Cerebellar nuclear complex (tissue), 1 donor: Measurements from ENCODE around the gene PDIA4.
"Not testable (repeated sequence)": the region's sequence is repeated elsewhere in the genome, so short reads cannot be mapped to it uniquely, and the experiment has no call there.

Experiments used
- DNase-seq, 2 experiments: peaks; one replicate each; lab custom pipeline; 2025; lab: John Stamatoyannopoulos, UW

The PDIA4 gene

DNA sequence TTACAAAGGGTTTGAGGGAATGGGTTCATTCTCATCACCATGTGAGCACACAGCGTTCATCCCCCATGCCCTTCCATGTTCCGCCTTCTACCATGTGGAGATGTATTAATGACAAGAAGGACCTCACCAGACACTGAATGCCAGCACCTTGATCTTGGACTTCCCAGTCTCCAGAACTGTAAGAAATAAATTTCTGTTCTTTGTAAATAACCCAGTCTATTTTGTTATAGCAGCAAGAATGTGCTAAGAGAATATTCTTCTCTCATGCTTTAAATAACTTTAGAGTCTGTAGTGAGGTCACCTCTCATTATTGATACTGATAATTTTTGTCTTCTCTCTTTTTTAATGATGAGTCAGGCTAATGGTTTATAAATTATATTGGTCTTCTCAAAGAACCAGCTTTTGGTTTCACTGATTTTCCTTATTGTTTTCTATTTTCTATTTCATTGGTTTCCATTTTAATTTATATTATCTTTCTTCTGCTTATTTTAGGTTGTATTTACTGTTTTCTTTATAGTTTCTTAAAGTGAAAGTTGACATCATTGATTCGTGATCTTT, 3.1 kb upstream of the PDIA4 start:
- DNase-seq, result no peak

DNA sequence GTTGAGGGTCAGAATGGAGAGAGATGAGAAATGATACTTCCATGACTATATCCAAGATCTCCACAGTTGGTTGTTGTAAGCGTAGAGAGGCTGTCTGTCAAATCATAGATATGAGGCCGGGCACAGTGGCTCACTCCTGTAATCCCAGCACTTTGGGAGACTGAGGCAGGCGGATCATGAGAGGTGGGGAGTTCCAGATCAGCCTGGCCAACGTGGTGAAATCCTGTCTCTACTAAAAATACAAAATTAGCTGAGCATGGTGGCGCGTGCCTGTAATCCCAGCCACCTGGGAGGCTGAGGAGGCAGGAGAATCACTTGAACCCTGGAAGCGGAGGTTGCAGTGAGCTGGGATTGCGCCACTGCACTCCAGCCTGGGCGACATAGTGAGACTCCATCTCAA, 2.1 kb upstream of the PDIA4 start:
- DNase-seq, result not testable (repeated sequence)

DNA sequence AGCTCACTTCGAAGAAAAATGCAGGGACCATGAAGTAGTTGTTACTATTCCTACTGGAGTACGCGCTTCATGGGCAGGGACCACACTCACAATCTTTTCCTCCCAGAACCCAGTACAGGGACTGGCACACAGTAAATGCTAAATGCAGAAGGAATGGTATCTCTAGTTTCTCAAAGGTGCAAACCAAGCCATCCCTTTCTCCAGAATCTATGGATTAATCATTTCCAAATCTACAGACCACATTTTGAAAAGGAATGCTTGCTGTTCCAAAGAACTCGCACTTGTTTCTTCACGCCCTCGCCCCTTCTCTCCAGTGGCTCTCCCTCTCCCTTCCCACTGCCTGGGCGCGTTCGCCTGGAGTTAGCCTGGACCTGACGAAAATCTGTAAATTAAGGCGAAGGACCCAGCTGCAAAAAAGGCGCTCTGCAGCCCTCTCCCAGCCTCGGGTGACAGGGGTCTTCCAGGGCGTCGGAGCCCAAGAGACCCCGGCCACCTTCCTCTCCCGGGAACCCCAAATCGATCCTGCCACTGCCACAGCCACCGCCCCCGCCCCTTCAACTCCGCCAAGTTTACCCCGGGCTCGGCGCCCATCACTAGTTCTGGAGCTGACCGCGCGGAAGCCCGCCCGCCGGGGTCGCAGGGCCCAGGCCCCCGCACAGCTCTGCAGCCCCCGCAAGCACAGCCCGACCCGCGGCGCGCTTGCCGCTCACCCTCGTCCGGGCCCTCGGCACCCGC, 527 bp downstream of the PDIA4 start:
- DNase-seq, result no peak

DNA sequence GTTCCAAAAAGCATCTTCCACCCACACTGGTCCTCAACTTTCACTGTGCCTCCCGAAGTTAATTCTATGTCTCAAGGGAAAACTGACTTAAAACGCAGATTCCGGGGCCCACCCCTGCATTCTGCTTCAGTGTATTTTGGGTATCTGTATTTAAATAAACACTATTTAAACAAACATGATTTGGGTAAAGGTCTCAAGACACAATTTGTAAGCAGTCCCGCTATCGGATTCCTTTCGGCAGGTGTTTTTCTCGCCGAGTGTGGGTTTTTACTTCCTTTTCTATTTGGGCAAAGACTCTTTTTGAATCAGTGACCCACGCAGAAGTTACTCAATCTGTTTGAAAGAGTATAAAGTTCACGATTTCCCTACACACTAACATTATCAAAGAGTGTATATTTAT, 1.2 kb downstream of the PDIA4 start:
- no peak for DNase-seq

DNA sequence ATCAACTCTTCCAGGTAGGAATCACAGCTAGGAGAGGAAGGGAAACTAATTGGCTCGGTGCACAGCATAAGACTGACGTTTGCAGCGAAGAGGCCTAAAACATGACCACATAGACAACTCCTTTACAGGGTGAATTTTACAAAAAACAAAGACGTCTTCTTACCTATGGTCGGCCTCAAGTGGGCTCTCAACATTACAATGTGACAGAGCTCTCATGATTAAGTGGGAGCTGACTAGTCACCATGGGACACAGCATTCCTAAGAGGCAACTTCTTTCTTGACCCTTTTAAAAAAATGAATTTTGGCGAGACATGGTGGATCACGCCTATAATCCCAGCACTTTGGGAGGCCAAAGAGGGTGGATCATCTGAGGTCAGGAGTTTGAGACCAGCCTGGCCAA, 4.6 kb downstream of the PDIA4 start:
- DNase-seq, result no peak

DNA sequence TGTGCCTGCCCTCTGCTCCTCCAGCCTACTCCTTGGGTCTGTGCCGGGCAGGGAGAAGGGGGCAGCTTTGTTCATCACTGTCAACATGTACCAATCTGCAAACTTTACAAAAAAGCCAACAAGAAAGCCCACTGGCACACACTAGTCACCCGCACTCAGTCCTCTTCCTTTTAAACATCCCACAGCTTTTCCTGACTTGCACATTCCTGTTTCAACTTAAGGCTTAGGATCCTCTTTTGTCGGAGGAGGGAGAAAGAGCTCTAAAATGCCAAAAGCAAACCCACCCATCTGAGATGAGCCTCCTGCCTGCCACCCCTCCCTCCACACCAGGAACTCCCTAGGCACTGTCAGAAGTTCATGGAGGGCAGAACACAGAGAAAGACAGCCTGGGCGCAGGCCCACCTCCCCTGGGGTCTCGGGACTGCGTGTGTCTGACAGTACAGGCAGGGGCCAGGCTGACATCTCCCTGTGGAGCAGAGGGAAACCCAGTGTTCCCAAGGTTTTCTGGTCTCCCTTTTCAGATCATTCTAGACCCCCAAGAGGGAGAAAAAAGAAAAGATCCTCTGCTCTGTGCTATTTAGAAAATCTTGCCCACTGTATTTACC, 5.4 kb downstream of the PDIA4 start:
- DNase-seq, result no peak

DNA sequence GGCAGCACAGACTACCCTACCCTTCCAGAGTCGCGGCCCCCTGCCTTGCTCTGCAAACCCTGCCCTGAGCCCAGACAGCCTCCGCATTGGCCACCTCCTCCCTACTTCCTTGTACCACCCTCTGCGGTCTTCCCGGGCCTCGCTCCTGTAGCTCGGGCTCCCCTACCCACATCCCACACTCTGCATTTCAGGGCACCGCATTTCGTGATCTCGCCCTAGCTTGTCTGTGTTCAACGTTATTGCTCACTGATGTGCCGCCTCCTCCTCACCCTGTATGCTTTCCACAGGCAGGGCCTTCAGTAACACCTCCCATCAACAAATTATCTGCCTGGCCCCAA, 6.6 kb downstream of the PDIA4 start:
- DNase-seq, result no peak

DNA sequence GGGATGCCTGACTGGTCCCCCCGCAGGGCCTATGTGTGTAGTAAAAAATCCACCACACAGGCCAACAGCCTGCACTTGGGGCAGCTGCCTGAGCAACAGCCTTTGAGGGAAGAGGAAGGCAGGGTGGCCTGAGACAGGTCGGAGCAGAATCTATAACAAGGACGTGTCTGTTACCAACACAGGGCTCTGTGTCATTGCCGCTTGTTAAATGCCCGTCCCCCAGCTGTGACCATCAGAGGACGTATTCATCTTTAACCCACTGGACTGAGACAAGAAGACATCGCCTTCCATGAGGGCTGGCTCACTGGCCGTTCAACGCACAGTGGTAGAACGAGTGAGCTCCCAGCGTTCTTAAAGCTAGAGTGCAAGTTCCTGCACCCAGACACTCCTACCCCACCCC, 7.8 kb downstream of the PDIA4 start:
- no peak for DNase-seq

DNA sequence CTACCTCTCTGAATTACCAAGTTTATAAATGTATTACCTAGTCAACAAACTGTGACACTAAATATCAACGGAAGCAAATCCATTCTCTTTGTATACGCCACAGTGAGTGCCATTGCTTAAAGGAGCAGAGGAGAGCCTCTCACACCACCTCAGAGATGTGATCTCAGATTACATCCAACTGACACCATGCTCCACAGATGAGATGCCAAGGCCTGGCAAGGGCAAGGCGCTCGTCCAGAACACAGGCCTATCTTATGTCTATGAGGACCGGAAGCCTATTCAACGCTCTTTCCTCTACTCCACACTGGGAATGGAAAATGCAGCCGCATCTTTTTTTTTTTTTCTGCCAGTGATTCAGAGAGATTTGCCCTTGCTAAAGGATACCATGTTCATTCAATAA, 11.4 kb downstream of the PDIA4 start:
- DNase-seq, result no peak

DNA sequence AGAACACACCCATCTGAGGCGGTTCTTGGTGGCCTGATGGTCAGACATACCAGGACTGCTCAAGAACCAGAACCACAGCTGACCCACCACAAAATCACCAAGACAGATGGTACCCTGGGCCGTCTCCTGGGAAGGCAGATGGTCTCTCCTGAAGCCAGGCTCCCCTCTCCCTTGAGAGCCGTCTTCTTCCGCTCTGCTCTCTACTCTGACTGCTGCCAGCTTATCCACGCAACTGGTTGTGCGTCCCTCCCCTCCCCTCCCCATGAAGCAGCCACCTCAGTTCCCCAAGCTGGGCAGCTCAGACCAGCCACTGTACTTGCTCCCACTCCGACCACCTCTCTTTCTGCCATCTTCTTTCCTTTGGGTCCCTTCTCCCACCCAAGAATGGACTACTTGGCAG, 14.0 kb downstream of the PDIA4 start:
- no peak for DNase-seq

DNA sequence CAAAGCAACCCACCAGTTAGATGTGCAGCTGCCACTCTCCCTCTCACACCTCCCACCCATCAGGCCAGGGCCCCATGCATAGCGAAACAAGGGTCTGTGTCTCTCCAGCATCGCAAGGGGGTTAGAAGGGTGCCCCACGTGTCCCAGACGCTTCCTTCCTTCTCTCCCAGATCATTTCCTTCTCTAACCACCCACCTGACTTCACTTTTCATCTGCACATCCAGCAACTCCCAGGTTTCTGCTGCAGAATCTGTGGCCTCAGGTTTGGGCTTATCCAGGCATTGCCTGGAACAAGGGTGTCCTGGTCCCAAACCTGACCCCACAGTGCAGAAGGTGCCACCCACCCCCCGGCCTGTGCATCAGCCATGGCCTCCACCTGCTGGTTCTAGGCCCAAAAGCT, 14.4 kb downstream of the PDIA4 start:
- no peak for DNase-seq

DNA sequence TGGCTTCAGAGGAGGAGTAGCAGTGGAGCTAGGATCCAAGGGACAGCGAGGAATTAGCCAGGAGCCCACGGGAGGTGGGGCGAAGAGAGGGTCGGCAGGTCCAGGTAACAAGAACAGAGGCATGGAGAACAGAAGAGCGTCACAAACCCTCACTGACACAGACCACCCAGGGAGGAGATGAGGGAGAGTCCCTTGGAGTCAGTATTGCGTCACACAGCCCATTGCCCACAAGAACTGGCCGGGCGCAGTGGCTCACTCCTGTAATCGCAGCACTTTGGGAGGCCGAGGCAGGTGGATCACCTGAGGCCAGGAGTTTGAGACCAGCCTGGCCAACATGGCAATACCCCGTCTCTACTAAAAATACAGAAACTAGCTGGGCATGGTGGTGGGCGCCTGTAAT, 15.6 kb downstream of the PDIA4 start:
- DNase-seq, result not testable (repeated sequence)

DNA sequence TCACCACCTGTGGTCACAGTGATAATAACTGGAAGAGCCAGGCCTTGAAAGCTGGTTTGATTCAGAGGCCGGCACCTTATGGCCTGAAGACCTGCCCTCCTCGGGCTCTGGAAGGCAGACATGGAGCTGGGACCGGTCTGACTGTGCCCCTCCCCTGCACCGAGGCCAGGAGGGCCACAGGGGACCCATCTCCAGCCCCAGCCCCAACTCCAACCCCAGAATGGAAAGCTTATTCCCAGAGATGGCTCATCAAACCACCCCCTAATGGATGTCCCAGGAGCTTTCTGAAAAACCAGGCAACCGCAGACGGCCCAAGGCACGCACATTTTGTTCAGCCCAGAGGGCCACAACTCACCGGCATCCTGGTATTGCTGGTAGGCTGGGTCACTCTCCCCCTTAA, 16.8 kb downstream of the PDIA4 start:
- DNase-seq, result no peak

DNA sequence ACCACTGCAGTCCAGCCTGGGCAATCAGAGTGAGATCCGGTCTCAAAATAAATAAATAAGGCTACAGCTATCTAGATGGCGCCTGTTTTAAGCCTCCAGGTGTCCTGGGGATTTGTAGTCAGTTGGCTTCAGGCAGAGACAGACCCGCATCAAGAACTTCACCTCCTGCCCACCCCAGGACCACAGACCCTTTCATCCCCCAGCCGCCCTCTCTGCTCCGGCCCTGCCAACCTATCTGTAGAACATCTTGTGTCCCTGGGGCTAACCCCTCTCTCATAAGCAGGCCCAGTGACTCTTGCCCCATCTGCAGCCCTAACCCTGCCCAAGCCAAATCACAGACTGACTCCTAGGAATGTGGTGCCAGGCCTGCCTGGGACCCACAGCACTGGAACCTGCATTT, 17.9 kb downstream of the PDIA4 start:
- DNase-seq, result no peak

DNA sequence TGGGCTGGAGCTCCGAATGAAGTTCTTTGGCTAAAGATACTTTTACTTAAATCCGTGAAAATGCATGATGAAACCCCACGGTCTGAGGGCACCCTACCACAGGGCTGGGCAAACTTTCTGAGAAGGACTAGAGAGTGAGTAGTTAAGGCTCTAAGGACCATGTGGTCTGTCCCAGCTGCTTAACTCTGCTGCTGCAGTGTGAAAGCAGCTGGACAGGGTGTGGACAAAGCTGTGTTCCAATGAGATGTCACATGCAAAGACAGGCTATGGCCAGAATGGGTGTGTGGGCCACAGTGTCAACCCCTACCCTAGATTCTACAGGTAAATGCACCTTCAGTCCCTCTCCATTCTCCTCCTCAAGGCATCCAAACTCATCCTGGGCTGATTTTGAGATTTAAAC, 18.8 kb downstream of the PDIA4 start:
- DNase-seq, result no peak

DNA sequence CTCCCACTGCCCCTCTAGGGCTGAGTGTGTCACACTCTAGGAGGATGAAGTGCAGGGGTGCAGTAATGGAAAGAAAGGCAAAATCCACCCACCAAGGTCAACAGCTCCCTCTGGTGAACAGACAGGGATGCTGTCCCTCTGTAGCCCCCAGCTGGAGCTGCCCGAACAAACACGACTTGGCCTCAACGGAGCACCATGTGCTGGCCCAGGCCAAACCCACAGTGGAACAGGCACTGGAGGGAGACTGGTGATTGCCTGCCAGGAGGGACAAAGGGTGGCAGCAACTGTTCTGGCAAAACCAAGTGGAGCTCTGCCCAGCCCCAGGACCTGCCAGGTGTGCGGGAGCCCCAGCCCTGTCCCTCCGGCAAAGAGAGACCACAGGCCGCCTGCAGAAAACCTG, 20.7 kb downstream of the PDIA4 start:
- no peak for DNase-seq

DNA sequence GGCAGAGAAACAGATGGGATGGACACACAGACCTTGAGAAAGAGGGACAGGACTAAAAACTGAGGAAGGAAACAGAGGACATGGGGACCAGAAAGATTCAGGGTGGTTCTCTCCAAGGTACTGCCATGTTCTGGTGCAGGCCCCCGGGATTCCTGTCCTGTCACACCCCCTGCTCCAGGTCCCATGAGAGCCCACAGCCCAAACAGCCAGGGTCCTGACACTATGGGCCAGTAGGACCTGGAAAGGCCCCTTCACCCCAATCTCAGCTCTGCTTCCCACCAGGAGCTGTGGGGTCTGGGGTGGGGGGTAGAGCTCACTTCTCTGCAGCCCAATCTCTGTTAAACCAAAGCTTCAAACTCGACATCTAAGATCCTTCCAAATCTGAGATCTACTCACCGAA, 21.2 kb downstream of the PDIA4 start:
- no peak for DNase-seq

DNA sequence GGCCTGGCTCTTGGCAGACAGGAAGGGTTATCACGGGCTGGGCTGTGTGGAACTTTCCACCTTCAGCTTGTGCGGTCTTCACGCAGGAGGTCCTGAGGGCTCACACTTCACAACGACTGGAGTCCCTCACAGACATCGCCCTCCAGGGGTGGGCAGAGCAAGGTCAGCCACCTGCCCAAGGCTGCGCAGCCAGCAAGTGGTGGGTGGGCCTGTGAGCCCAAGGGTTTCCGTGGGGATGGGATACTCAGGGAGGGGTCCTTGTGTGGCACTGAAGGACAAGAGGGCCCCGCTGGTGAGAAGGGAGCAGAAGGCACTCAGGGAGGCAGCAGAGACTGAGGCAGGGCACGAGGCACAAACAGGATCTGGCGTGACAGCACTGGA, 22.0 kb downstream of the PDIA4 start:
- no peak for DNase-seq

DNA sequence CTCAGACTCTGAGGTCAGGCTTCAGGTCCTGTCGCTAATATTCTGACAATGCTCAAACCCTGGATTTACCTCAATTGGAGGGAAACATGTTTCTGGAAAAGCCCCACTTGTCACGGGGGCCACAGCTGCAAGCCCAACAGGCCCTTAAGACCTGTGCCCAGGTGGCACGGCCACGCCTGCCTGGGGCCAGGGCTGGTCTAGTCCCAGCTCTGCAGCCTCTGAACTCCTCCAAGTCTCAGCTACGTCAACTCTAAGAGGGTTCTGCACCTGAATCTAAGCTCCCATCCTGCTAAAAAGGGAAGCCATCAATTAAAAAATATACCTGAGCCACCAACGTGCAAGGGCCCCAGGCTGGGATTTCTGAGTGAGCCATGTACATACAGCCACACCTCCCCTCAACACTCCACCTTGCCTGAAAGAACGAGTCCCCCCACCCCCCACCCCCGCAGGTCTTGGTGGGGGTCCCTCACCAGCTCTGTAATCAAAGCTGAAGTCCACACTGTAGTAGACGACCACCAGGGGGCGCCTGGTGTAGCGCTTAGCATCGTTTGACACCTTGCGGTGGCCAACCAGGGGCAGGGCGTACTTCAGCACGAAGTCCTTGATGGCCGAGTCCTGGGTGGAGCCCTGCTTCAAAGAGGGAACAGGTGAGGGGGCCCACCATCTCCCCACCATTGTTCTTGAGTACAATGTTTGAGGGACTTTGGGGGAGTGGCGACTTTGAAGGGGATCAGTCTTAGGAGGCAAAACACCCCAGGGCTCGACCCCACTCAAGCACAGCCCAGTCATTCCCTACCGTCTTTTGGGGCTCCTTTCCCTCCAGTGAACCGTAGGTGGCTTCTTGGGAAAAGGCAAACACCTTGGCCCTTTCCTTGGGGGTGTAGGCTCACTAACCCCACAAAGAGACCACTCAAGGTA, 22.6 kb downstream of the PDIA4 start:
- peak in 1 of 2 experiments; percentile 34 for DNase-seq

DNA sequence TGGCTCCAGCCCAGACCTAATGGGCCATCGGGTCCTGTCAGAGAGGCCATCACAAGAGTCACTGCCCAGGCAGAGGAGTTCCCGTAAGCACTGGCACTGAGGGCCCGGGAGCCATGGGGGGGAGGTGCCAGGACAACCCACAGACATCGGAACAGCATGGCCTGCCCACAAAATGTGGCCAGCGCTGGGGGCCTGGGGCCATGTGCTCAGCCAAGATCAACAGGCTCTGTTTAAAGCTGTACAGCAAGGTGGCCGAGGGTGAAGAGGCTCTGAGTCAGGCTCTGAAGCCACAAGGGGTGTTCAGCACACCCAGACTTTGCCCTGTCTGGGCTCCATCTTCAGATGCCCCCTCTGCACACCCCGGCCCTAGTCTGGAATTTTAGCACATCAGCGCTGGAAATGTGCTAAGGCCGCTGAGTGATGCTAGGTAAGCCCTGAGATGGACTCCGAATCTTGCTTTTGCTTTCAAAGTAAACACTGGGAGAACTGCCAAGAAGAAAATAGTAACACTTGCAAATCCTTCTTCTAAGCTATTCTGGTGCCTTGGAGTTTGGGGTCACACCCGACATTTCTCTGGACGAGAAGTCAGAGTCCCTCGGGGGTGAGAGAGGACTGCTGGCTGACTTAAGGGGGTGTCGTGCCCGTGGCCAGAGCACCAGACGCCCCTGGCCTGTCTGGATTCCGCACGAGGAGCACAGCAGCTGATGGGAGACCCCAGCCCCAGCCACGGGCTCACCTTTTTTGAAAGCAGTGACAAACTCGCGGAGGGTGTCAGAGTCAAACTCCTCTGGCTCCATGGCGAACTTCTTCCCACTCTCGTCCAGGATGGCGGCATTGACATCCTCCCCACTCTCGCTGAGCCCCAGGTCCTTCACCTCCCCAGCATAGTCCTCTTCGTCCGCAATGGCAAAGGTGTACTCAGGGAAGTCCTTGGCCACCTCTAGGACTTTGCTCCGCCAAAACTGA, 23.6 kb downstream of the PDIA4 start:
- no peak for DNase-seq

DNA sequence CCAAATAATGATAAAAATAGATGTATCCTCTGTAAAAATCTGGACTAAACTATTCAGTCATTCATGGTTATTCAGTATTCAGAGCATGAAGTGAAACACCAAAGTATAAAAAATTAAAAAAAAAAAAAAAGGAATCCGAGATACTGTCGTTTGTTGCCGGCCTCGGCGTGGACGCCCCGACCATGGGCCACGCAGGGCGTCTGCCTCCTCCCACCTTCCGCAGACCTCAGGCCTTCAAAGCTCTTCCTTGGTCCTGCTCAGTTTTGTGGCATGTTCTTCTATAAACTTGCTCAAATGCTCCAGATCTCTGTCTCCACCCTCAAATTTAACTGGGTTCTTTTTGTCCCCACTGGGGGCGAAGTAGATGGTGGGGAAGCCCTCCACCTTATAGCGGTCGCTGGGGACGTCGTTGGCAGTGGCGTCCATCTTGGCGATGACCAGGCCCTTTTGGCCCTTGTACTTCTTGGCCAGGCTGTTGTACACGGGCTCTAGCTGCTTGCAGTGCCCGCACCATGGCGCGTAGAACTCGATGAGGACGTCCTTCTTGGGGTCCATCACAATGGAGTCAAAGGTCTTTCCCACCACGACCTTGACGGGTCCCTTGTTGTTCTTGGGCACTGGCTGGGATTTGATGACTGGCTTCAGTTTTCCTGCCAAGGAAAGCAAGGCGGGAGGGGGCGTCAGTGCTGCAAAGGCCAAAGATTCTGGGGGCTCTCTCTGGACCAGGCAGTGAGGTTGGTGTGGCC, 24.6 kb downstream of the PDIA4 start:
- no peak for DNase-seq
